Posterior vena cava (tissue), 2 donors: ENCODE measurements around the gene MAP2K7. TPM values are rescaled to one million over a fixed set of nuclear protein-coding genes. Genes with fewer than 3 reads are reported as not detected.

Experiments used
- DNase-seq: peaks from one replicate; pipeline ENCODE4 v3.0.0-alpha.2; 2020; ENCODE audit warnings: low spot score
- intact Hi-C, 2 donors: fragments of 100-400 bp; cut with DNase I; formaldehyde crosslinking; loops; one replicate each; pipeline versions ENCODE4 v1.14.1 to v1.14.2; 2022 to 2023
- total RNA-seq, 2 donors: library from RNA; stranded (reverse); fragmentation: NEBNext Ultra II Directional; extraction: Animal tissue kit (Norgen Biotek cat#: 25700); gene quantifications; one replicate each; pipeline ENCODE4 v1.2.1, GENCODE V29; 2021
- donor health status: DM: yes; HTN: yes; CAD: no.
- donor health status: DM: yes; HTN: yes; CAD: no.

MAP2K7 gene
- total RNA-seq, 2 donors from 2014 or later: 22.2 to 26.6 TPM

DNA sequence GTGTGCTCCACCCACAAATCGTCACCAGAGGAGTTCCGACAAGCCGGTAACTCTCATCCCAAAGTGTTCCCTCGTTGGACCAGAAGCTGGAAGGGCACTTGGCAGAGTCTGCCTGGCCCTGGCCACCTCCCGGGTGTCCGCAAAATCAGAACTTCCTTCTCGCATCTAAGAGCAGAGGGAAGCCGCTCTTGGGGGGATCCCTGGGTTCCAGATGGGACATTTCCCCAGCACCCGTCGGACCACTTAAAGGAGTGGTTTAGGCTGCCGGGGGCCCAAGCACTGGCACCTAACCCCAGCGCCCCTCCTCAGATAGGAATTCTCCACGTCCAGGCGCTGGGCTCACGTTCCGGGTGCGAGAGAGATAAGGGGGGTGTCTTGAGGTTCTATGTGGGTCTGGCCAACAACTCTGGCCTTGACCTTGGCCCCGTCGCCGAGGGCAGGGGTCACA is 857 bp upstream of the MAP2K7 start:
- DNase-seq: no peak

DNA sequence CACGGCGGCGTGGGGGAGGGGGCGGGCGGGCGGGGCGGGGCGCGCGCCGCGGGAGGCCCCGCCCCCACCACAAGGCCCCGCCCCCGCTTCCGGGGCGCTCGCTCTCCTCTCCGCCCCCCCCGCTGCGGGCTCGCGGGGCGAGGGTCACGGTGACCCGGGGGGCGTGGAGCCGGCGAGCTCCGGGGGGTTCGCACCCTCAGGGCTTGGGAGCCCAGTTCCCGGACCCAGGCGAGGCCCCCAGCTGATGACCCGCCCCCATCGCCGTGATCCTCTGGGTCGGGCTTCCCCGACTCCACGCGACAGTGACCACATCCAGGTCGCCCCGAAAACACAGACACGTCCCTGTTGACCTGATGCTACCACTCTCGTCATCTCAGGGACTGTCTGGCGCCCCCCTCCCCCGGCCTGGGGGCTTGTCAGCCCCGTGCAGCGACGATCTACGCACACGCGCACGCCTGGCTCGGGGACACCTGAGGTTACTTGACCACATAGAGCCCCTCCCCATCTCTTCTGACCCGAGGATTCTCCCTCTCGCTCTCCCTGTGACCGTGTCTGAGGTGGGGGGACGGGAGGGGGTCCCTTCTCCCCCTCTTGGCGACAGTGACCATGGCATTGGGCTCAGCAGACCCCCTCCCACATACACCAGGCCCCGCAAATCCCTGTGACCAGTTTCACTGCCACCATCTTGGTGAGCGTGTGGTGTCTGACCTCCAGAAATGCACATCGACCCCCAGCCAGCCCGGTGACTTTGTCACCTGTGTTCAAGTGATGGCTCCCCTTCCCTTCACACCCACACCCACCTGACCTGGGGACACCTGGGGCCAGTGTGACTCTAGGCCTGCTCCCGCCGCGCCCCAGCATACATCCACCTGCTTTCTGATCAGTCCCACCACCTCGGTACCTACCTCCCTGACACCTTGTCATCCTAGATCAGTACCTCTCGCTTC is 670 bp downstream of the MAP2K7 start:
- DNase-seq: no peak
- intact Hi-C loops: no loop called here

More for the DNA sequence above, 857 bp upstream of the MAP2K7 start:
- intact Hi-C loops: no loop called here

DNA sequence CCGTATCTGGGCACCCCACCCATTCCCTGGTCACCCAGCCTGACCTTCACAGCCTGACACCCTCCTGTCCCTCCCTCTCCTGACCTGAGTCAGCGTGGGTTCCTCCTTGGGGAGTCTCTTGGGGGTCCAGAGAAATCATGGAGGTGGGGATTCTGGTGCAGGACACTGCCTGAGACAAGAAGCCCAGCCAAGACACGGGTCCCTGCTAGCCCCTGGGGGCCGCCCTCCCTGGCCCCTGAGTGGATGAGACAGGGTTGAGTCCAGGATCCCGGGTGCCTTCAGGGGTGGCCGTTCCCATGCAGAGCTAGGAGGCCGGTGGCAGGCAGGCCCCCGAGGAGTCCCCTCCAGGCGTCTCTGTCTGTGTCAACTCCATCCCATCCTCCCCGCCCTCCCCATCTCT is 1.6 kb downstream of the MAP2K7 start:
- intact Hi-C loops: no loop called here
- DNase-seq: no peak

DNA sequence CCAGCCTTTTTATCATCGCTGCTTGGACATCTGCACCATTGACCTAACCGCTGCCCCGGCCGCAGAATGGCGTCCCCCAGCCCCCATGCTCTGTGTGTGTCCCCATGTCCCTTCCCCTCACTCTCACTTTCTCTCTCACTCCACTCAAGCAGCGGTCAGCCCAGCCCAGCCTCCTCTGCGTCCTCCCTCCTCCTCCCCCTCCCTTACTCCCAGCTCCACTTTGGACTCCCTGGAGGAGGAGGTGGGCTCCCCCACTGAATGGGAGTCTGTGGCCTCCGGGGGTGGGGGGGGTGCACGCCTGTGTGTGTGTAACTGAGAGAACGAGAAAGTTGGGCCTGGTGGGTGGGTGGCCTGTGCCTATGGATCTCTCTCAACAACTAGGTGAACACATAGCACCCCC is 2.2 kb downstream of the MAP2K7 start:
- intact Hi-C loops: no loop called here
- DNase-seq: no peak

DNA sequence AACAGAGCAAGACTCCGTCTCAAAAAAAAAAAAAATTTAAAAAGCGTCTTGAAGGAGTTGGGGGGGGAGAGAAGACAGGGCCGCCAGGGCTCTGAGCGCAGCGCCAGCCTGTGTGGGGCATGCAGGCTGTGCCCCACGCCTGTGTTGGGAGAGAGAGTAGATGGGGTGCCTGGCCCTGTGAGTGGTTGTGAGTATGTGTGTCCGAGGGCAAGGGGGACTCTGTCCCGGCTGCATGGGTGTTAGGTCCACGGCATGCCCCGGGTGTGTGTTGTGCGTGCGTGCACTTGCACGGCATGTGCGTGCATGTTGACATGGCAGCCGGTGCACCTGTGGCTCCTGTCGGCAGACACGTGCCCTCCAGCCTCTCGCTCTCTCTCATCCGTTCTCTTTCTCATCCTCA is 3.4 kb downstream of the MAP2K7 start:
- DNase-seq: no peak
- intact Hi-C loops: no loop called here

DNA sequence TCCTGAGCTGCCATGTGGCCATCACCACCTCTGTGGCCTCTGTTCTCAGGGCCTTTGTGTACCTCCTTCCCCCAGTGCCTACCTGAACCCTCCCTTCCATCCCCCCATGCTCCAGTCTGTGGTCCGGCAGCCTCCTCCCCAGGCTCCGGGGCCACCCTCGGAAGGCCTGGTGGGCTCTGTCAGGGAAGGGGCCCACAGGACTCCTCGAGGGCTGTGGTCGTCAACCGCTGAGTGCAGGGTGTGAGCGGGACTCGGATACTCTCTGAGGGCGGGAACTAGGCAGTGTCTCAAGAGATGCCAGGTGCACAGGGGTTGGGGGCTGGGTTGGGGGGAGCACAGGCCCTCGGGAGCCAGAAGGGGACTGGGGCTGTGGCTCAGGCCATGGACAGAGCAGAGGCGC is 3.9 kb downstream of the MAP2K7 start:
- intact Hi-C loops: no loop called here
- no peak for DNase-seq

DNA sequence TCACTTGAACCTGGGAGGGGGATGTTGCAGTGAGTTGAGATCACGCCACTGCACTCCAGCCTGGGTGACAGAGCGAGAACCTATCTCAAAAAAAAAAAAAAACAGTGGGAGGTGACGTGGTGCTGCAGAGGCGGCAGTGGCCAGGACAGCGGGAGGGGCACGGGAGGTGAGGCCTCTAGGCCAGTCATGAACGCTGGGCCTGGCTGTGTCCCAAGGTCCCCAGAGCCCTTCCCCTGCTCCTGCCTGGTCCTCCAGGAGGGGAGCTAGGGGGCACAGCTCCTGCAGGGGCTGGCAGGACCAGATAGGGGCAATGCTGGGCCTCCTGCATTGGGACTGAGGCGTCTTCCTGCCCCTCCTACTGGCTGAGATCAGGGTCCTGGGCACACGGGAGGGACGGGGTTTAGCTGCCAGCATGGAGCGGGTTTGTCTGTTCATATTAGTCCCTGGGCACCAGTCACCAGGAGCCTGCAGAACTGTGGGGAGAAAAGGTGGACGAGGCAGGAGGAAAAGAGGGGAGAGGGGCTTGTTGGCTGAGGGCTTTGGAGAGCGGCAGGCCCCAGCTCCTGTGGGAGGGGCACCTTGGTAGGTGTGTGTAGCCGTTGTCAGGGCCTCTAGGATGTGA is 4.5 kb downstream of the MAP2K7 start:
- intact Hi-C loops: no loop called here
- no peak for DNase-seq

DNA sequence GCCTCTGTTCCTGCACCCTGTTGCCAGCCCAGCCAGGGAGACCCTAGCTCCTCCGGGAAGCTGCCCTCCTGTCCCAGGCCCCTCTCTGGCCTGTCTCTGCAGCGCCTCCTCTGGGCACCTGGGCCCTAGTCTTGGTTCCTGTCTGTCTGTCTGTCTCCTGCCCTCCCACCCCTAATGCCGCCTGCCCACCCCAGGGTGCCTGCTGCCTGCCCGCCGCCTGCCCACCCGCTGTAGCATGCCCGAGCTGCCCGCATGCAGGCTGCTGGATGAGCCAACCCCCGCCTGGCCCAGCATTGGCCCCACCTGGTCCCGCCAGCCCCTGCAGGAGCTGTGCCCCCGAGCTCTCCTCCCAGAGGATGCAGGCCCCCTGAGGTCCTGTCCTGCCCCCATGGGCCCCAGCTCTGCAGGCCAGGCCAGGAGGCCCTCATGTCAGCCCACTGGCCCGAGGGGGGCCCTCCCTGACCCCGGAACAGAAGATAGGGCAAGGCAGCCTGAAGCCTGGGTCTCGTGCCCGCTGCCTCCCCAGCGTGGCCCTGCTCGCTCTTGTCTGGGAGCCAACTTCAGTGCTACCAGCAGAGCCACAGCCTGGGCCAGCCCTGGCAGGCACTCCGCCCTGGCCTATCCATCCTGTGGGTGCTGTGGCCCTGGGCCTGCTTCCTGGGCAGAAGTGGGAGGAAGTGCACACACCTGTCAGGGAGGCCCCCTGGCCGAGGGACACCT is 5.2 kb downstream of the MAP2K7 start:
- intact Hi-C loops: no loop called here
- no peak for DNase-seq

DNA sequence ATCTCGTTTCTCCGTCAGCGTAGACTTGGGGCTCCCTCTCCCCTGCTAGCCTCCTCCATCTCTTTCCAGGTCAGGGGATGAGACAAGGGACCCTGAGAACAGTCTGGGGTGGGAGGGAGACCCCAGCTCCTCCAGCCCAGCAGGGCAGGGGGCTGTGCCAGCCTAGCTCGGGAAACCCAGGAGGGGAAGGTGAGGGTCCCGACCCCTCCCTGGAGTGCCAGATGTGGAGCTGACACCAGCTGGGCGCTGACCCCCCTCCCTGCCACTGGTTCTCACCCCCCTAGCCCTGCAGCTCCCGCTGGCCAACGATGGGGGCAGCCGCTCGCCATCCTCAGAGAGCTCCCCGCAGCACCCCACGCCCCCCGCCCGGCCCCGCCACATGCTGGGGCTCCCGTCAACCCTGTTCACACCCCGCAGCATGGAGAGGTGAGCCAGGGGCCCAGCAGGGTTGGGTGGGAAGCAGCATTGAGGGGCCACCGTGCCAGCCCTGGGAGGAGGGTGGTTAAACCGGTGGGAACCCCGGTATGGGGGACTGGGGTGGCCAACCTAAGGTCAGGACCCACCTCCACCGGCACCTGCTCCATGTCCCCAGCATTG is 5.9 kb downstream of the MAP2K7 start:
- no peak for DNase-seq
- intact Hi-C loops: no loop called here

DNA sequence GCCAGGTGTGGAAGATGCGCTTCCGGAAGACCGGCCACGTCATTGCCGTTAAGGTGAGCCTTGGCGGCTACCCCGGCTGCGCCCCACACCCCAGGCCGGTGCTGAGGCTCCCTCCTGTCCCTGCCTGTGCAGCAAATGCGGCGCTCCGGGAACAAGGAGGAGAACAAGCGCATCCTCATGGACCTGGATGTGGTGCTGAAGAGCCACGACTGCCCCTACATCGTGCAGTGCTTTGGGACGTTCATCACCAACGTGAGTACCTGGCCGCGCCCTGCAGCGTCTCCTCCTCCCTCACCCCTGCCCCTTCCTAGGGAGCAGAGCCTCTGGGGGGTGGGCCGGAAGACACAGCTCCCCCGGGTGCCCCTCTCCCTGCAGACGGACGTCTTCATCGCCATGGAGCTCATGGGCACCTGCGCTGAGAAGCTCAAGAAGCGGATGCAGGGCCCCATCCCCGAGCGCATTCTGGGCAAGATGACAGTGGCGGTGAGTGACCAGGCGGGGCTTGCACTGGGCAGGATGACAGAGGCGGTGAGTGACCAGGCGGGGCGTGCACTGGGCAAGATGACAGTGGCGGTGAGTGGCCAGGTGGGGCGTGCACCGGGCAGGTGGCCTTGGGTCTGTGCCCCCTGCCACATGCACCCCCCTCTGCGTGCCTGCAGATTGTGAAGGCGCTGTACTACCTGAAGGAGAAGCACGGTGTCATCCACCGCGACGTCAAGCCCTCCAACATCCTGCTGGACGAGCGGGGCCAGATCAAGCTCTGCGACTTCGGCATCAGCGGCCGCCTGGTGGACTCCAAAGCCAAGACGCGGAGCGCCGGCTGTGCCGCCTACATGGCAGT is 6.9 kb downstream of the MAP2K7 start:
- intact Hi-C loops: no loop called here
- DNase-seq: no peak

DNA sequence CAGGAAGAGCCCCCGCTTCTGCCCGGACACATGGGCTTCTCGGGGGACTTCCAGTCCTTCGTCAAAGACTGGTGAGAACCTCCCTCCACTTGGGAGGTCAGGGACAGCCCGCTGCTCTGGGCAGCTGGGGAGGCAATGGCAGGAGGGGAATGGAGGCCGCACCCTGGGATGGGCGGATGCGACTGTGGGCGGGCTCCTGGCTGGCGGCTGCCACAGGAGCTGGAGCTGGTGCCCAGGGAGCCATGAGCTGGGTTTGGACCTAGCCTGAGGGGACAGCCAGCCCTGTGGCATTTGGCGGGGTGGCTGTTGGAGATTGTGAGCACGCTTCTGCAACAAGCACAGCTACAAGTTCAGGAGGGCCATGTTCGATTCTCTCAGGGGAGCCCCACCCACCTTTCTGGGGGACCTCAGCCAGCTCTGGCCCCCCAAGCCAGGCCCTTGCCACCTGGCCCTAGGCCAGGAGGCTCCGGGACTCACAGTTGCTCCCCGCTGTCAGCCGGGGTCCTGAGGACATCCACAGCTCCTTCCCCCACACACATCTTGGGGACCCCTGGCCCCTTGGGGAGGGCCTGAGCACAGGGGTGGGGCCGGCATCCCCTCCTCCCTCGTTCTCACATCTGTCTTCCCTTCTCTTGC is 7.9 kb downstream of the MAP2K7 start:
- intact Hi-C loops: no loop called here
- no peak for DNase-seq

DNA sequence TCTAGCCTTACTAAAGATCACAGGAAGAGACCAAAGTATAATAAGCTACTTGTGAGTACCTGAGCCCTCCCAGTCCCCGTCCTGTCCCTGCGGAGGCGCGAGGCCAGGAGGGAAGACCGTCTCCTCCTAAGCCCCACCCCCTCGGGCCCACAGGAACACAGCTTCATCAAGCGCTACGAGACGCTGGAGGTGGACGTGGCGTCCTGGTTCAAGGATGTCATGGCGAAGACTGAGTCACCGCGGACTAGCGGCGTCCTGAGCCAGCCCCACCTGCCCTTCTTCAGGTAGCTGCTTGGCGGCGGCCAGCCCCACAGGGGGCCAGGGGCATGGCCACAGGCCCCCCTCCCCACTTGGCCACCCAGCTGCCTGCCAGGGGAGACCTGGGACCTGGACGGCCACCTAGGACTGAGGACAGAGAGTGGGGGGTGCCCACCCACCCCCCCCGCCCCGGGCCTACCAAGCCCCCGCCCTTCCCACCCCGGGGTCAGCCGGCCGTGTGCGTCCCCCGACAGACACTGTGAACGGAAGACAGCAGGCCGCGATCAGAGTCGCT is 8.5 kb downstream of the MAP2K7 start:
- intact Hi-C loops: no loop called here
- DNase-seq: no peak

DNA sequence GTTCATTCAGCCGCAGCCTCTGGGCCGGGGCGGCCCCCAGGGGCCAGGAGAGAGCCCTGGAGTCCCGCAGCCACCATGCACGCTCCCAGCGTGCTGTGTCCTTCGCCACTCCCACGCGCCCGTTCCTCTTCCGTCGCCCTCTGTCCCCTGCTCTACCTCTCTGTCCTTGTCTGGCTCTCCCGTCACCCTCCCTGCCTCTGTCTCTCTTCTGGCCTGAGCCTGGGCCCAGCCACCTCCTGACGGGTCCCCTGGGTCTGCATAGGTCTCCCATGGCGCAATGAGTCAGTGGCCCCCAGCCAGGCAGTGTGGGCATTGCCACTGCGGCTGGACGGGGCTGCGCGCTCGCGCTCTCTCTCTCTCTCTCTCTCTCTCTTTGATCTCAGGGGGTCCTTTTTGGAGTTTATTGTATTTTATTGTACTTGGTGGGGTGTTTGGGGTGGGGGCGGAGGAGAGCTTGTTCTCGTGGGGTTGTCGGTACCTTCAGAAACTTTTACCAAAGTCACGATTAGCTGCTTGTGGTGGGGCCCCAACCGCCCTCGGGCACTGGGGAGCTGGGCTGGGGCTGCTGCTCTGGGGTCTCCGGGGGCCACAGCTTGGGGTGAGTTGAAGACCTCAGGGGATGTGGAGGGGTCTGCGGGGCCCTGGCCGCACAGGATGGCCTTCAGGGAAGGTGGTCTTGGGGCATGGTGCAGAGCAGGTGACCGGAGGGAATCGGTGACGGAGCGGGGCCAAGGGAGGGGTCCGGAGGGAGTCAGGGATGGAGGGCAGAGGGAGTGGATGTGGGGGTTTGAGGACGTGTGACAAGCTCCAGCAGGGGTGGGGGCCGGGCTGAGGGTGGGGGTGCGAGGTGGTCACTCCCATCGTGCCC is 9.3 kb downstream of the MAP2K7 start:
- intact Hi-C loops: no loop called here
- no peak for DNase-seq

DNA sequence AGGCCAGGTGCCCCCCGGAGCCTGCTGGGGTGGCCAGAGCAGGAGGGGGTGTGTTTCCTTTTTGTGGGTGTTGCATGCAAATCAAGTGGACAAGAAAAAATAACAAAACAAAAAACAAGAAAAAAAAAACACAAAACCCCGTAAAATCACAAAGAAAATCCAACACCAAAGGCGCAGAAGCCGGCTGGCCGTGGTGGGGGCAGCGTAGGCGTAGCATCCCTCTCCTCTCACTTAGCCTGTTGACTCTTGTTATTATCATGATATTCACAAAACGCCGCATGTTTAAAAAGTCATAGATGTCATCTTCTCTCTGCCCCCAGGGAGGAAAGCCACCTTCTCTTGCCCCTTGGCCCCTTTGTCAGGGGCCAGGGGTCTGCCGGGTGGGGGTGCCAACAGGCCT is 10.0 kb downstream of the MAP2K7 start:
- DNase-seq: no peak
- intact Hi-C loops: no loop called here

DNA sequence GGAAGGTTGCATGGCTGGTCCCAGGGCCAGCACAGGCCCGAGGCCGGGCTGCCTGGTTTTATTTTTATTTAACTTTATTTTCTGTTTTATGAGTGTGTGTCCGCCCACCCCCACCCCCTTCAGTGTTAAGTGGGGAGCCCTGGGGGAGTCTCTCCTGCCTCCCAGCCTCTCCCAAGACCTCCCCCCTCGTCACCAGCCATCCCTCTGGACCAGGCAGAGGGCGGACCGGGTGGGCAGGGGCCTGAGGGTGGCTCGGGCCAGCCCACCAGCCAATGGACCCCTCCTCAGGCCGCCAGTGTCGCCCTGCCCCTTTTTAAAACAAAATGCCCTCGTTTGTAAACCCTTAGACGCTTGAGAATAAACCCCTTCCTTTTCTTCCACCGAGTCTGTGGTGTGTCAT is 10.4 kb downstream of the MAP2K7 start:
- no peak for DNase-seq
- intact Hi-C loops: no loop called here

DNA sequence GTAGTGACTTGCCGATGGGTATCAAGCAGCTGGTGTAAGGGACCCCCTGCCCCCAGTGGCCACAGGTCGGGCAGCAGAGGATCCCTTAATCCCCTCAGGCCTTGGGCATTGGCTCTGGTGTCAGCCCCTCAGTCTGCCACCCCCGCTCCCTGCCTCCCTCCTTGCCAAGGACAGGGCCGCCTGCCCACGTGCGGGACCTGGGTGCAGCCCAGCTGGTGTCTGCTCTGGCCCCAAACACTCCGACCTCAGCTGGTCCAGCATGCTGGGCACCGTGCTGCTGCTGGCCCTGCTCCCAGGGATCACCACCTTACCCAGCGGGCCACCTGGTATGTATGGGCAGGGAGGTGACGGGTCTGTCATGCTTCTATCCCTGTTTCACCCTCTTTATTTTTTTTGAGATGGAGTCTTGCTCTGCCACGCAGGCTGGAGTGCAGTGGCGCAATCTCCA is 10.9 kb downstream of the MAP2K7 start, which contains the start of gene TGFBR3L:
TSS of gene TGFBR3L (plus strand) at position 233 of the 448 bp plus-strand sequence.
- intact Hi-C loops: no loop called here
- DNase-seq: no peak
